Heart left ventricle (tissue), 16 donors: Measurements from ENCODE around the gene USP12. TPM values are rescaled to one million over a fixed set of nuclear protein-coding genes. Genes with fewer than 3 reads are reported as not detected.
A peak's percentile ranks its signal among the peaks of the same experiment; 100 is the strongest.

ENCODE experiments used
- ATAC-seq, 4 donors: fragments of 200-7000 bp; cut with Tn5 transposase; one replicate each; pipeline ENCODE4 v1.9.1; 2020 to 2022; ENCODE audit warnings: moderate library complexity in 4 of 4, mild to moderate bottlenecking in 3 of 4, moderate number of reproducible peaks in 1 of 4
- DNase-seq, 5 donors: peaks; one replicate each; pipeline ENCODE4 v3.0.0-alpha.2; 2020
- H3K27ac ChIP-seq, 12 donors: fragments of 200-600 bp; sonication (generic) in 4 of 12; one replicate each; pipeline versions ENCODE4 v1.5.0 to v1.8.0; 2016 to 2022; ENCODE audit warnings: mild to moderate bottlenecking in 2 of 12
- H3K27me3 ChIP-seq, 9 donors: fragments of 200-600 bp; sonication (generic) in 2 of 9; one replicate each; pipeline versions ENCODE4 v1.5.1 to v1.8.0; 2016 to 2022; ENCODE audit warnings: mild to moderate bottlenecking in 3 of 9
- H3K36me3 ChIP-seq, 9 donors: fragments of 200-600 bp; sonication (generic) in 2 of 9; one replicate each; pipeline versions ENCODE4 v1.5.0 to v1.8.0; 2018 to 2022; ENCODE audit warnings: mild to moderate bottlenecking in 2 of 9
- H3K4me1 ChIP-seq, 12 donors: fragments of 200-600 bp; sonication (generic) in 4 of 12; one replicate each; pipeline versions ENCODE4 v1.5.0 to v1.8.0; 2016 to 2022; ENCODE audit warnings: mild to moderate bottlenecking in 3 of 12
- H3K4me3 ChIP-seq, 12 donors: fragments of 200-600 bp; sonication (generic) in 4 of 12; one replicate each; pipeline versions ENCODE4 v1.5.0 to v1.8.0; 2017 to 2022; ENCODE audit warnings: mild to moderate bottlenecking in 9 of 12, moderate library complexity in 4 of 12
- H3K9me3 ChIP-seq, 12 donors: fragments of 200-600 bp; sonication (generic) in 4 of 12; one replicate each; pipeline versions ENCODE4 v1.5.0 to v1.8.0; 2016 to 2022; ENCODE audit warnings: mild to moderate bottlenecking in 1 of 12
- CTCF ChIP-seq, 12 donors: fragments of 200-600 bp; sonication (generic) in 4 of 12; IDR thresholded peaks; one replicate each; pipeline versions ENCODE4 v1.5.0 to v1.8.0; 2018 to 2022; ENCODE audit warnings: antibody characterized with exemption in 12 of 12, mild to moderate bottlenecking in 5 of 12
- POLR2A ChIP-seq, 2 donors: fragments of 450-650 bp; IDR thresholded peaks; one replicate each; pipeline ENCODE4 v1.6.1; 2017; ENCODE audit warnings: antibody characterized with exemption in 2 of 2, mild to moderate bottlenecking in 2 of 2, moderate library complexity in 2 of 2
- WGBS, 4 donors: extraction: QIAGEN DNeasy Blood & Tissue Kit in 2 of 4; methylation state at CpG; one replicate each; pipeline versions ENCODE4 v1.1.5 to v1.1.7; 2013 to 2018; 5-methylcytosine and 5-hydroxymethylcytosine counted together
- intact Hi-C, 10 donors: fragments of 100-400 bp; cut with DNase I; formaldehyde crosslinking; loops; one replicate each; pipeline versions ENCODE4 v1.11.1 to v1.14.2; 2022
- polyA plus RNA-seq, 2 donors: library from polyadenylated mRNA; stranded (reverse); fragments of 200-250 nt; gene quantifications; one replicate each; pipeline ENCODE4 v1.2.3, GENCODE V29; 2013
- total RNA-seq, 9 donors: library from RNA; depleted of rRNA in 2 of 9; stranded (reverse); fragments of >200 nt in 2 of 9; fragmentation: NEBNext Ultra II Directional in 3 of 9; extraction: Animal tissue kit (Norgen Biotek cat#: 25700) in 3 of 9; gene quantifications; one replicate each; pipeline versions ENCODE4 v1.1.0 to v1.2.4, GENCODE V29; 2016 to 2023
- donor health status: ischemic (EF 13 %, LVEDD 7.1; RV severe dilation, severe dysfunction).
- donor health status: healthy with polysubstance abuse.
- donor health status: DM: no; HTN: yes; CAD: no.
- donor health status: DM: no; HTN: no; CAD: no.
- donor health status: ischemic (EF 25% LVEDD 6.9; RV normal size, moderate dysfunction).
- donor health status: ischemic (EF 25% LVEDD 5.7; RV mildly dilated, moderate dysfunction).
- donor health status: healthy.
- donor health status: DM: yes; HTN: yes; CAD: no.
- donor health status: ischemic (EF 35%, LVEDD 5.7; RV mildly dilated, moderate dysfunction).
- donor health status: nonischemic (EF 11% LVEDD 7.7; RV severe dilation, severe dysfunction).
- donor health status: DM: yes; HTN: yes; CAD: no.
- donor health status: PGD.
- donor health status: ischemic (EF 29% LVEDD 5.4; RV normal size, mild dysfunction).
- donor health status: nonischemic (EF 23%, LVEDD 6.1; RV moderate dilation, normal function).

The USP12 gene
- total and polyA plus RNA-seq, 11 donors: 5.1 to 35.4 (median 20.8) TPM

GRCh38 chr13:27183561-27184147 lies 12.0 kb upstream of the USP12 start:
- 80 to 91% (median 83%) methylated on average over 9 of the region's 9 CpGs for WGBS, 4 donors
- H3K4me3 ChIP-seq: no peak overlapping the region
- no peaks in the 10 kb centered on the region for H3K36me3 ChIP-seq
- intact Hi-C loops: no loop called here
- H3K27me3 ChIP-seq: no peaks in the 10 kb centered on the region
- TF ChIP-seq POLR2A (IDR thresholded peaks at IDR 0.05) (no peak), CTCF (IDR thresholded peaks at IDR 0.05) (no peak)
- peak overlapping the region in 1 of 12 donors; percentile 45 for H3K27ac ChIP-seq
- peak in 1 of 4 donors; percentile 23 for ATAC-seq
- H3K4me1 ChIP-seq: peaks cover 0 to 12% (median 7%) of the 10 kb centered on the region in 12 donors
- no peak for DNase-seq
- no peaks in the 10 kb centered on the region for H3K9me3 ChIP-seq

- ATAC-seq: peak; percentile 89 to 98 (median 98)
- WGBS, 4 donors: 27 to 36% (median 32%) methylated on average over 10 of the region's 10 CpGs
- peak overlapping the region in 7 of 12 donors; percentile 26 to 57 (median 45) for H3K27ac ChIP-seq
Measured at GRCh38 chr13:27182844-27183497, 11.4 kb upstream of the USP12 start.

GRCh38 chr13:27182054-27182453 lies 10.4 kb upstream of the USP12 start:
- Histone ChIP-seq H3K4me3 (no peak overlapping the region), H3K36me3 (no peaks in the 10 kb centered on the region), H3K27me3 (no peaks in the 10 kb centered on the region), H3K4me1 (peaks cover 0 to 21% (median 7%) of the 10 kb centered on the region in 12 donors), H3K27ac (no peak overlapping the region), H3K9me3 (no peaks in the 10 kb centered on the region)
- intact Hi-C loops: no loop called here
- no peak for TF ChIP-seq POLR2A (IDR thresholded peaks at IDR 0.05)
- no peak for TF ChIP-seq CTCF (IDR thresholded peaks at IDR 0.05)
- whole genome bisulfite sequencing, 4 donors: 94 to 96% (median 95%) methylated on average over 2 of the region's 2 CpGs
- no peak for ATAC-seq
- DNase-seq: no peak

More at GRCh38 chr13:27182844-27183497, 11.4 kb upstream of the USP12 start:
- H3K9me3 ChIP-seq: no peaks in the 10 kb centered on the region
- H3K4me1 ChIP-seq: peaks cover 0 to 12% (median 7%) of the 10 kb centered on the region in 12 donors
- H3K36me3 ChIP-seq: no peaks in the 10 kb centered on the region
- no peak for TF ChIP-seq CTCF (IDR thresholded peaks at IDR 0.05)
- no peak for TF ChIP-seq POLR2A (IDR thresholded peaks at IDR 0.05)
- H3K4me3 ChIP-seq: peak overlapping the region in 2 of 12 donors; percentile 3 to 13
- intact Hi-C loops: no loop called here
- DNase-seq: peak; percentile 60 to 81 (median 69)
- no peaks in the 10 kb centered on the region for H3K27me3 ChIP-seq

- H3K4me1 ChIP-seq: peaks cover 0 to 26% (median 3%) of the 10 kb centered on the region in 12 donors
- intact Hi-C loops: loop anchor here in 5 of 10 donors (5.0 to 10.0 kb wide), 5 partner anchors 69 to 193 kb away; no protein-coding TSS in a partner anchor
- no peak overlapping the region for H3K4me3 ChIP-seq
- H3K36me3 ChIP-seq: no peaks in the 10 kb centered on the region
- no peak overlapping the region for H3K27ac ChIP-seq
- DNase-seq (no peak), ATAC-seq (no peak)
- TF ChIP-seq POLR2A (IDR thresholded peaks at IDR 0.05) (no peak), CTCF (IDR thresholded peaks at IDR 0.05) (no peak)
- H3K9me3 ChIP-seq: no peaks in the 10 kb centered on the region
- no peaks in the 10 kb centered on the region for H3K27me3 ChIP-seq
- WGBS, 4 donors: 60 to 82% (median 64%) methylated on average over 3 of the region's 3 CpGs
Measured at GRCh38 chr13:27177852-27178251, 6.2 kb upstream of the USP12 start.
